T-cell (primary cell): ENCODE measurements around the gene TLK1. TPM values are rescaled to one million over a fixed set of nuclear protein-coding genes. Genes with fewer than 3 reads are reported as not detected.

Experiments used
- total RNA-seq, 35 experiments: library from RNA in 6 of 35; stranded (reverse) in 6 of 35; fragments of 120-200 nt in 1 of 35; gene quantifications; one replicate each; pipeline versions ENCODE4 v1.2.1 to v1.2.4 and lab custom pipeline; 2013 to 2026

TLK1 gene
- total RNA-seq, 5 donors from 2014 or later (not counting 1 experiment from before 2014, with no cell fraction given): 112 to 129 (median 120) TPM

Other genes with a start within 250 kb of the TLK1 start
- 10 to 100 TPM; 61.6 to 81.1 (median 71.0) TPM for gene GORASP2, start 231.6 kb downstream of the TLK1 start, total RNA-seq